ENCODE data around the gene CDH13.

The CDH13 gene

DNA sequence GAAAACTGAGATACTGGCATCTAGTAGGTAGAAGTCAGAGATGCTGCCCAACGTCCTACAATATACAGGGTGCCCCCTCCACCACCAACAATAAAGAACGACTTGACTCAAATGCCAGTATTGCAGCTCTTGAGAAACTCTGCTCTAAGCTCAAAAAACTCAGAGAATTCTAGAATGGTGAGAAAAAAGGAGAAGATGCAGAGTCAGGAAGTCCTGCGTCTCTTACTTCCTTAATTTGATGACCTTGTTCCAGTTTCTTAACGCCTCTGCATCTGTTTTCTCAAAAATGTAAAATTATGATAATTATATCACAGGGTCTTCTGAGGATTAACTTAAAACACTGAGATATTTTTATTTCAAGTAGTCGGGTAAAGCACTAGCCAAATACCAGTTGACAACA, 1179.3 kb downstream of the CDH13 start:
- Mint-ChIP-seq H3K36me3 (ENCODE audit: low read depth) (peaks cover 11% of the 10 kb centered on the region), H3K27me3 (ENCODE audit: low read depth, poor library complexity) (peaks cover 8% of the 10 kb centered on the region), H3K4me3 (no peak overlapping the region), H3K4me1 (peaks cover 35% of the 10 kb centered on the region), H3K27ac (no peak overlapping the region), H3K9me3 (no peaks in the 10 kb centered on the region)
- TF ChIP-seq, protein P1, sequence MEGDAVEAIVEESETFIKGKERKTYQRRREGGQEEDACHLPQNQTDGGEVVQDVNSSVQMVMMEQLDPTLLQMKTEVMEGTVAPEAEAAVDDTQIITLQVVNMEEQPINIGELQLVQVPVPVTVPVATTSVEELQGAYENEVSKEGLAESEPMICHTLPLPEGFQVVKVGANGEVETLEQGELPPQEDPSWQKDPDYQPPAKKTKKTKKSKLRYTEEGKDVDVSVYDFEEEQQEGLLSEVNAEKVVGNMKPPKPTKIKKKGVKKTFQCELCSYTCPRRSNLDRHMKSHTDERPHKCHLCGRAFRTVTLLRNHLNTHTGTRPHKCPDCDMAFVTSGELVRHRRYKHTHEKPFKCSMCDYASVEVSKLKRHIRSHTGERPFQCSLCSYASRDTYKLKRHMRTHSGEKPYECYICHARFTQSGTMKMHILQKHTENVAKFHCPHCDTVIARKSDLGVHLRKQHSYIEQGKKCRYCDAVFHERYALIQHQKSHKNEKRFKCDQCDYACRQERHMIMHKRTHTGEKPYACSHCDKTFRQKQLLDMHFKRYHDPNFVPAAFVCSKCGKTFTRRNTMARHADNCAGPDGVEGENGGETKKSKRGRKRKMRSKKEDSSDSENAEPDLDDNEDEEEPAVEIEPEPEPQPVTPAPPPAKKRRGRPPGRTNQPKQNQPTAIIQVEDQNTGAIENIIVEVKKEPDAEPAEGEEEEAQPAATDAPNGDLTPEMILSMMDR (IDR thresholded peaks at IDR 0.05) = no peak
- DNase-seq = no peak

- no peak overlapping the region for H3K4me3 Mint-ChIP-seq
- H3K36me3 Mint-ChIP-seq (ENCODE audit: low read depth) = peaks cover 18% of the 10 kb centered on the region
- peaks cover 8% of the 10 kb centered on the region for H3K27me3 Mint-ChIP-seq (ENCODE audit: low read depth, poor library complexity)
- no peaks in the 10 kb centered on the region for H3K9me3 Mint-ChIP-seq
- peaks cover 36% of the 10 kb centered on the region for H3K4me1 Mint-ChIP-seq
- DNase-seq = no peak
- no peak overlapping the region for H3K27ac Mint-ChIP-seq
- TF ChIP-seq, protein P1 (IDR thresholded peaks at IDR 0.05) = no peak
Observed at GRCh38 chr16:83806731-83807130, 1180.0 kb downstream of the CDH13 start.

DNA sequence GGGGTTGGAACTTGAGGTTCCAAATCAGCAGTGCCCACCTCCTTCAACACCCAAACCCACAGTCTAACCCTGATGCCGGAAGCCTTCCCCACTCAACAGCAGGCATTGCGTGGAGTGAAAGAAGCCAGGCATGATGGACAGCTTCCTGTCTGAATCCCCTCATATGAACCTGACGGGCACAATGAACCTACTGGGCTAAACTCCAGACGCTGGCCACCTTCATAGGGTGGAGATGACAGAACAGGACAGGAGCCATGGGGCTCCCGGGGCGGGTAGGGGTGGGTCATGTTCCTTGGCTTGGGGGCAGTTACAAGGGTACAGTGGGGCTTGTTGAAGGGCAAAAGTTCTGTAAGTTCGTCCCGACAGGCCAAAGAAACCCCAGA, 1180.5 kb downstream of the CDH13 start:
- TF ChIP-seq, protein P1 (IDR thresholded peaks at IDR 0.05) = no peak
- Mint-ChIP-seq H3K4me3 (peak overlapping the region; percentile 96), H3K4me1 (peaks cover 36% of the 10 kb centered on the region), H3K9me3 (no peaks in the 10 kb centered on the region), H3K27ac (no peak overlapping the region), H3K36me3 (ENCODE audit: low read depth) (peaks cover 24% of the 10 kb centered on the region), H3K27me3 (ENCODE audit: low read depth, poor library complexity) (peaks cover 8% of the 10 kb centered on the region)
- no peak for DNase-seq

- peak; percentile 92 for DNase-seq
- peaks cover 36% of the 10 kb centered on the region for H3K4me1 Mint-ChIP-seq
- TF ChIP-seq, protein P1 (IDR thresholded peaks at IDR 0.05) = no peak
- H3K4me3 Mint-ChIP-seq = peak within 1 kb of the TSS; percentile 96
- H3K27me3 Mint-ChIP-seq (ENCODE audit: low read depth, poor library complexity) = peaks cover 5% of the 10 kb centered on the region
- H3K27ac Mint-ChIP-seq = peak within 1 kb of the TSS; percentile 96
- H3K9me3 Mint-ChIP-seq = no peaks in the 10 kb centered on the region
- H3K36me3 Mint-ChIP-seq (ENCODE audit: low read depth) = peaks cover 30% of the 10 kb centered on the region
Observed at GRCh38 chr16:83807710-83808572, 1181.2 kb downstream of the CDH13 start, which contains the start of gene HSBP1. Gene HSBP1 (plus strand): TSS chr16:83807978. CDS start chr16:83808077, 99 bp downstream.

DNA sequence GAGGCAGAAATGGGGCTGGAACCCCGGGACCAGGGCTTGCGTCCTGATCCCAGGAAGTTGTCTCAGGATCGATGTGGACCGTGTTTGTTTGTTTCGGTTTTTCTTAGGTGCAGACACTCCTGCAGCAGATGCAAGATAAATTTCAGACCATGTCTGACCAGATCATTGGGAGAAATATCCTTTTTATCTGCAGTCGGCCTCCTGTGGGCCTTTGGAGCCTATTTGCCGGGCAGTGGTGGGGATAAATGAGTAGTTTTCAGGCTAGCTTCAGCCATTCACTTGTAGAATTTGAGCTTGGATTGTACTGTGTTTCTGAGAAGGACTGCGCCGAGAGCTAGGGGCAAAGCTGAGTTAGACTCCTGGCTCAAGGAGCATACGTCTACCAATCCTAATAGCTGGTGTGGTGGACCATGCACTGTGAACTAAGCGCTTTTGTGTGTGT, 1181.8 kb downstream of the CDH13 start:
- no peak for DNase-seq
- peak overlapping the region; percentile 96 for H3K4me3 Mint-ChIP-seq
- peaks cover 35% of the 10 kb centered on the region for H3K36me3 Mint-ChIP-seq (ENCODE audit: low read depth)

More for the DNA sequence above, 1181.8 kb downstream of the CDH13 start:
- peaks cover 8% of the 10 kb centered on the region for H3K27me3 Mint-ChIP-seq (ENCODE audit: low read depth, poor library complexity)
- no peaks in the 10 kb centered on the region for H3K9me3 Mint-ChIP-seq
- H3K4me1 Mint-ChIP-seq = peaks cover 36% of the 10 kb centered on the region
- peak overlapping the region; percentile 94 for H3K27ac Mint-ChIP-seq
- TF ChIP-seq, protein P1 (IDR thresholded peaks at IDR 0.05) = no peak

Data from nephron progenitor cell (in vitro differentiated cells).